Neutrophil (primary cell): Measurements from ENCODE around the gene EFNA5.

Source experiments
- H3K27ac ChIP-seq: fragments of 200-600 bp; sonication (generic); 2 replicates; pipeline ENCODE4 v1.5.1; 2016; ENCODE audit warnings: mild to moderate bottlenecking, moderate library complexity
- H3K27me3 ChIP-seq: fragments of 200-600 bp; sonication (generic); 2 replicates; pipeline ENCODE4 v1.6.0; 2016; ENCODE audit warnings: mild to moderate bottlenecking
- H3K36me3 ChIP-seq: fragments of 200-600 bp; sonication (generic); 2 replicates; pipeline ENCODE4 v1.5.1; 2017
- H3K4me1 ChIP-seq, 2 experiments: fragments of 200-600 bp in 1 of 2; sonication (generic) in 1 of 2; 1 replicate in 1 of 2; 2 replicates in 1 of 2; pipeline versions ENCODE4 v1.5.1 to v1.6.1; 2013 to 2016; ENCODE audit warnings: low read depth in 1 of 2, low read length in 1 of 2, mild to moderate bottlenecking in 1 of 2, moderate library complexity in 1 of 2; ENCODE audit not compliant: control insufficient read depth in 1 of 2, insufficient read depth in 1 of 2
- H3K4me3 ChIP-seq, 2 experiments: fragments of 200-600 bp in 1 of 2; sonication (generic) in 1 of 2; 1 replicate in 1 of 2; 2 replicates in 1 of 2; pipeline ENCODE4 v1.5.1; 2013 to 2016; ENCODE audit warnings: low read depth in 1 of 2, low read length in 1 of 2, mild to moderate bottlenecking in 1 of 2, moderate library complexity in 1 of 2
- H3K9me3 ChIP-seq: fragments of 200-600 bp; sonication (generic); 2 replicates; pipeline ENCODE4 v1.5.1; 2016
- TF ChIP-seq, protein P1 (sequence below): fragments of 200-600 bp; sonication (generic); IDR thresholded peaks from 2 replicates; pipeline ENCODE4 v1.5.1; 2016; ENCODE audit warnings: antibody characterized with exemption

EFNA5 gene

DNA sequence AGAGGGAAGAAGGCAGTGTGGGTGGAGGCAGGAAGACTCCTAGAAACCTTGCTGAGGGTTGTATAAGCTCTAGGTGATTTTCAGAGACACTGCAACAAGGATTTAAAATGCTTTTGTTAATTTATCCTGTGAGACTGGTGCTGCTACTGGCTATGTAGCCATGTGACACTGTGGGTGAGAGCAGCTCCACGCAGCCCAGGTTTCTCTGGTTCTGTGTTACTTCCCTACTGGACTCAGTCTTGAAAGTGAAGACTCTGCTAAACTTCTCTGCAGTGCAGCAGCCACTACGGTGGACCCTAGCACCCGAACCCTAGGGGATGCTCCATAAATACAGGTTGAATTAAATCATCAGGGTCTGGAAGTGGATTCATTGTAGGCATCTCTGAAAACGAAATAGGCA, 25.8 kb upstream of the EFNA5 start:
- no peaks in the 10 kb centered on the region for H3K4me1 ChIP-seq
- H3K36me3 ChIP-seq = no peaks in the 10 kb centered on the region
- no peaks in the 10 kb centered on the region for H3K9me3 ChIP-seq
- H3K27me3 ChIP-seq = no peaks in the 10 kb centered on the region
- no peak overlapping the region for H3K27ac ChIP-seq
- H3K4me3 ChIP-seq = no peak overlapping the region
- TF ChIP-seq, protein P1, sequence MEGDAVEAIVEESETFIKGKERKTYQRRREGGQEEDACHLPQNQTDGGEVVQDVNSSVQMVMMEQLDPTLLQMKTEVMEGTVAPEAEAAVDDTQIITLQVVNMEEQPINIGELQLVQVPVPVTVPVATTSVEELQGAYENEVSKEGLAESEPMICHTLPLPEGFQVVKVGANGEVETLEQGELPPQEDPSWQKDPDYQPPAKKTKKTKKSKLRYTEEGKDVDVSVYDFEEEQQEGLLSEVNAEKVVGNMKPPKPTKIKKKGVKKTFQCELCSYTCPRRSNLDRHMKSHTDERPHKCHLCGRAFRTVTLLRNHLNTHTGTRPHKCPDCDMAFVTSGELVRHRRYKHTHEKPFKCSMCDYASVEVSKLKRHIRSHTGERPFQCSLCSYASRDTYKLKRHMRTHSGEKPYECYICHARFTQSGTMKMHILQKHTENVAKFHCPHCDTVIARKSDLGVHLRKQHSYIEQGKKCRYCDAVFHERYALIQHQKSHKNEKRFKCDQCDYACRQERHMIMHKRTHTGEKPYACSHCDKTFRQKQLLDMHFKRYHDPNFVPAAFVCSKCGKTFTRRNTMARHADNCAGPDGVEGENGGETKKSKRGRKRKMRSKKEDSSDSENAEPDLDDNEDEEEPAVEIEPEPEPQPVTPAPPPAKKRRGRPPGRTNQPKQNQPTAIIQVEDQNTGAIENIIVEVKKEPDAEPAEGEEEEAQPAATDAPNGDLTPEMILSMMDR = no peak

DNA sequence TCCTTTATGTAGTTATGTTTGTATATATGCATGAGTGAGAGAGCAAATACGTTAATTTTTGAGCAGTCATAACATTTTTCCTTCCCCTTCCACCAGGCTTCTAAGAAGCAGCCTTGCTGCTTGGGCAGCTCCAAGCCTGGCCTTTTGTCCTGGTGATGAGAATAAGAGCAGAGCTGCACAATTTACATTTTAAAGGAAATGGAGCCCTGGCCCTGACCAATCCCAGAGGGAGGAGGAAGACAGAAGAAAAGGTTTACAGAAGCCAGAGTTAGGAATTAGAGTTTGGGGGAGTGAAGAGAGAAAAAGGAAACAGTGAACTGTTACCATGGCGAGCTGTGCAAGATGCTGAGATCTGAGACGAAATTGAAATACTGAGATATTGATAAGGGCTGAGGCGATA, 25.3 kb upstream of the EFNA5 start:
- TF ChIP-seq, protein P1 = no peak
- Histone ChIP-seq H3K9me3 (no peaks in the 10 kb centered on the region), H3K36me3 (no peaks in the 10 kb centered on the region), H3K4me1 (no peaks in the 10 kb centered on the region), H3K27ac (no peak overlapping the region), H3K4me3 (no peak overlapping the region), H3K27me3 (no peaks in the 10 kb centered on the region)

DNA sequence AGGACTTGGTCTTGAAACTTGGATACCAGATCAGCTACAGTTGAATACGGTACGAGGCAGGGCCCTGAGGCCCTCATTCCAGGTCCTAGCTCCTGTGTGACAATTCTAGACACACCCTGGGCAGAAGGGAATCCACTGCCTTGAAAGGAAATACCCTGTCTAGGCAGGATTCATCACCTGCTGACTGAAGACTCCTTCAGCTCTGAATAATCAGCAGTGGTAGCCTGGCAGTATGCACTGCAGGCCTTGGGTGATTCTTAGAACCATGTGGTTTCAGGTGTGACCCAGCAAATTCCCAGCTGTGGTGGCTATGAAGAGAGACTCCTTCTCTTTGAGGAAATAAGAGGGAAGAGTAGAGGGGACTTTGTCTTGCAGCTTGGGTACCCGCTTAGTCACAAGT, 17.2 kb upstream of the EFNA5 start:
- no peaks in the 10 kb centered on the region for H3K36me3 ChIP-seq
- no peaks in the 10 kb centered on the region for H3K4me1 ChIP-seq
- TF ChIP-seq, protein P1 = no peak
- no peak overlapping the region for H3K4me3 ChIP-seq
- H3K27ac ChIP-seq = no peak overlapping the region
- H3K9me3 ChIP-seq = no peaks in the 10 kb centered on the region
- H3K27me3 ChIP-seq = peaks cover 3% of the 10 kb centered on the region

DNA sequence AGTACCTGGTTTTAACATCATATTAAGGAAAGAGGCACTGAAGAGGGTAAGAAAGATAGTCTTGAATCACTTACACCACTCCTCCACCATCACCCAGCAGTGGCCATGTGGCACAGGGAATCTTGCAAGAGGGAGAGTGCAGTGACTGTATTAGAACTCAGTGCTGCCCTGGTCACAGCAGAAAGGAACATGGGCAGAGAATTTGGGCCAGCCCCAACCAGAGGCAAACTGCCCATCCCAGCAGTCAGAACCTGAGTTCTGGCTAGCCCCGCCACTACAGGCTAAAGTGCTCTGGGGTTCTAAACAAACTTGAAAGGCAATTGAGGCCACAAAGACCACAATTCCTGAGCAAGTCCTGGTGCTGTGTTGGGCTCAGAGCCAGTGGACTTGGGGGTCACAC, 16.7 kb upstream of the EFNA5 start:
- H3K4me3 ChIP-seq = no peak overlapping the region
- H3K36me3 ChIP-seq = no peaks in the 10 kb centered on the region
- H3K27me3 ChIP-seq = peaks cover 3% of the 10 kb centered on the region
- no peaks in the 10 kb centered on the region for H3K9me3 ChIP-seq
- no peaks in the 10 kb centered on the region for H3K4me1 ChIP-seq
- H3K27ac ChIP-seq = no peak overlapping the region
- TF ChIP-seq, protein P1 = no peak

DNA sequence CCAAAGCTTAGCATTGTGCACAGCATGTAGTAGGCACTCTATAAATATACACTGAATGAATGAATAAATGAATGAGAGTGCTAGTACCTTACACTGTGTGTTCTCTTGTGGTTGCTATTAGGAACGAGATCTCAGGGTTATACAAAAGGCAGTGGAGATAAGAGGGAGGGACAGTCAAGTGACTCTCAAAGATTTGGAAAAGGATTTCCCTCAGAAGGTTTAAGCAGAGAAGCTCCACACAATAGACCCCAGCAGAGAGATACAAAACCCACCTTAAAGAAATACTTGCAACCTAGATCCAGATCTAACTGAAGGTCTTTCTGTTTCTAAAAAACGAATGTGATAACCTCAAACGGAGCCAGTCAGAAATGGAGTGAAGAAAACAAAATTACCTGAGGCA, 11.8 kb upstream of the EFNA5 start:
- Histone ChIP-seq H3K36me3 (no peaks in the 10 kb centered on the region), H3K27ac (no peak overlapping the region), H3K4me1 (no peaks in the 10 kb centered on the region), H3K27me3 (peaks cover 41% of the 10 kb centered on the region), H3K9me3 (no peaks in the 10 kb centered on the region), H3K4me3 (no peak overlapping the region)
- TF ChIP-seq, protein P1 = no peak

DNA sequence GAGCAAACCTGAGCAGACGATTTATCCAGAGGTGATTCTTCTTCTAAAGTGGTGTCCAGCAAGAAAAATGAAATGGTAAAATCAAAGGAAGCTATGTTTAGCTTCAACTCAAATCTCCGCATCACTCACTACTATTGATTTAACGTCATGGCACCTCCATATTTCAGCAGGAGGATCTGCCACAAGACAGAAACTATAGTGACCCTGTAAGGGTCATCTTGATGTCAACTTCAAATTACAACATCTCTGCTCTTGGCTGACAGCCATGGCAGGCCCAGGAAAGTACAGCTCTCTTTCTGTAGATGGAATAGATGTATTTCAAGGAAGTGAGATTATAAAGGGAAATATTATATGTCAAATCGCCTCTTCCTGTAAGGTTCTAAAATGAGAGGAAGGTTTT, 10.1 kb upstream of the EFNA5 start:
- TF ChIP-seq, protein P1 = no peak
- Histone ChIP-seq H3K4me3 (no peak overlapping the region), H3K27ac (no peak overlapping the region), H3K9me3 (no peaks in the 10 kb centered on the region), H3K27me3 (peaks cover 58% of the 10 kb centered on the region), H3K4me1 (no peaks in the 10 kb centered on the region), H3K36me3 (no peaks in the 10 kb centered on the region)
